VCaP (cell line): ENCODE measurements around the gene SIM2.
A peak's percentile ranks its signal among the peaks of the same experiment; 100 is the strongest.

Source experiments
- H3K27ac ChIP-seq: fragments of 450-650 bp; 2 replicates; pipeline ENCODE4 v1.5.1; 2017
- CTCF ChIP-seq: fragments of 450-650 bp; conservative IDR thresholded peaks from 2 replicates; pipeline ENCODE4 v1.5.1; 2017; ENCODE audit warnings: mild to moderate bottlenecking, moderate library complexity

The SIM2 gene

GRCh38 chr21:36765229-36765628 is 66.3 kb downstream of the SIM2 start:
- no peak for TF ChIP-seq CTCF
- no peak overlapping the region for H3K27ac ChIP-seq

- no peak for TF ChIP-seq CTCF
Observed at GRCh38 chr21:36766511-36766910, 67.6 kb downstream of the SIM2 start.

GRCh38 chr21:36767096-36767495 is 68.2 kb downstream of the SIM2 start:
- no peak for TF ChIP-seq CTCF
- H3K27ac ChIP-seq, result no peak overlapping the region; the same call in 1 of the 2 replicates

More at GRCh38 chr21:36766511-36766910, 67.6 kb downstream of the SIM2 start:
- H3K27ac ChIP-seq, result no peak overlapping the region

GRCh38 chr21:36768496-36768895 is 69.6 kb downstream of the SIM2 start:
- peak overlapping the region; percentile 94 for H3K27ac ChIP-seq
- TF ChIP-seq CTCF, result no peak

- no peak for TF ChIP-seq CTCF
- H3K27ac ChIP-seq, result peak overlapping the region; percentile 94
Observed at GRCh38 chr21:36769051-36769839, 70.3 kb downstream of the SIM2 start.

GRCh38 chr21:36773117-36773516 is 74.2 kb downstream of the SIM2 start:
- H3K27ac ChIP-seq, result peak overlapping the region; percentile 94
- no peak for TF ChIP-seq CTCF

- H3K27ac ChIP-seq, result peak overlapping the region; percentile 94
- TF ChIP-seq CTCF, result no peak
Observed at GRCh38 chr21:36773995-36774394, 75.1 kb downstream of the SIM2 start.
